GM12892 (cell line): ENCODE measurements around the gene GPR78.

Experiments used
- POLR2A ChIP-seq: IDR thresholded peaks from 2 replicates; pipeline ENCODE4 v1.6.1; 2011; ENCODE audit warnings: low read depth, low read length, control low read depth
- POLR2AphosphoS5 ChIP-seq: IDR thresholded peaks from 2 replicates; pipeline ENCODE4 v1.6.1; 2011; ENCODE audit warnings: low read depth, low read length, control low read depth
- TAF1 ChIP-seq: IDR thresholded peaks from 2 replicates; pipeline ENCODE4 v1.6.1; 2011; ENCODE audit warnings: low read depth, mild to moderate bottlenecking, control low read depth, low read length, borderline replicate concordance

GRCh38 chr4:8618961-8619720 lies 38.9 kb downstream of the GPR78 start:
- no peak for TF ChIP-seq POLR2AphosphoS5
- no peak for TF ChIP-seq POLR2A
- no peak for TF ChIP-seq TAF1
